DMS114 treated with DMSO at 0.1 percent for 48 hours (cell line): ENCODE results near the gene SLC25A42.
"Not testable (repeated sequence)": the region's sequence is repeated elsewhere in the genome, so short reads cannot be mapped to it uniquely, and the experiment has no call there.

Experiments
- DNase-seq: peaks from one replicate; lab custom pipeline; 2025; ENCODE audit not compliant: unreplicated experiment; lab: John Stamatoyannopoulos, UW

SLC25A42 gene

DNA sequence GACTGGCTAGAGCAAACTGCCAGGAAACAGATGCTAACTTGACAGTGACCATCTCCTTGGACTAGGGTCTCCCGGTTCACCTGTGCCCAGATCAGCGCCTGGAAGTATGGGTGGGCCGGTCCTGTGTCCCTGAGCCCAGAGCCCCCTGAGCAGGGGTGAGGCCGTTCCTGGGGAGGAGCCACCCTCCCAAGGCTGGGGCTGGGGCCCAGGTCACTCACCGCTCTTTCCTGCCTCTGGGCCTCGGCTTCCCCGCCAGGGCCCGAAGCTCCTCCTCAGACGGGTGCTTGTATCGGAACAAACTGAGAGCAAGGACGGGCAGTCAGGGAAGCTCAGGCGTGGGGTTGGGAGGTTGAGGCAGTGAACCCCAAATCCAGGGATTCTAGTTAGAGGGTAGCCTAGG is 69.1 kb downstream of the SLC25A42 start:
- DNase-seq = no peak

DNA sequence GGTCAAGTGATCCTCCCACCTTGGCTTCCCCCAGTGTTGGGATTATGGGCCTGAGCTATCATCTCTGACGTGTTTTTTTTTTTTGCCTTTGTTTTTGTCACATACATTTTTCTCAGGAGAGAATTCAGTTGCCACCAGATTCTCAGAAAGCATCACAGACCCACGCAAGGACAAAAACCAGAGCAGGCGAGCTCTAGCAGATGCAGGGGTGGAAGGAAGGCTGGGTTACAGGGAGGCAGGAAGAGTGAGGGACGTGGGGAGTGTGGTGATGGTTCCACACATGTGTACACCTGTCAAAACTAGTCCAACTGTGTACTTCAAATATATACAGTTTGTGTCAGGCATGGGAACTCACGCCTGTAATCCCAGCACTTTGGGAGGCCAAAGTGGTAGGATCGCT is 70.2 kb downstream of the SLC25A42 start:
- DNase-seq = no peak

DNA sequence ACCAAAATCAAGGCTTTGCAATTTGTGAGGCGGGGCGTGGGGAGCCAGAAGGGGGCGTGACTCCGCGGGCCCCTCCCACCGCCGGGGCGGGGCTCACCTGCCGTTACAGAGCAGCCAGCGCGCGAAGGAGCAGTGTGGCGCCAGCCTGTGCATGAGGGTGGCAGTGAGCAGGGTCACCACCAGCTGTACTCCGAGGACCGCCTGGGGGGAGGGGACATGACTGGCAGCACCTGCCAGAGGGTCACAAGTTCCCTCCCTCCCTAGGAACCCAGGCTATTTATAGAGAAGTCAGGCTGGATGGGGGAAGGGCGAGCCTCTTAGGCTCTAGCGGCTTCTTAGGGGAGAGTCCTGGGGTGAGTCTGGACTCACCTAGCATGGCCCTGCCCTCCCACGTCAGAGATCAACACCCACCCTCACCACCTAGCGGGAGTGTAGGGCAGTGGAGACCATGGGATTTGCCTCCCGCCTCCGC is 70.9 kb downstream of the SLC25A42 start:
- no peak for DNase-seq

DNA sequence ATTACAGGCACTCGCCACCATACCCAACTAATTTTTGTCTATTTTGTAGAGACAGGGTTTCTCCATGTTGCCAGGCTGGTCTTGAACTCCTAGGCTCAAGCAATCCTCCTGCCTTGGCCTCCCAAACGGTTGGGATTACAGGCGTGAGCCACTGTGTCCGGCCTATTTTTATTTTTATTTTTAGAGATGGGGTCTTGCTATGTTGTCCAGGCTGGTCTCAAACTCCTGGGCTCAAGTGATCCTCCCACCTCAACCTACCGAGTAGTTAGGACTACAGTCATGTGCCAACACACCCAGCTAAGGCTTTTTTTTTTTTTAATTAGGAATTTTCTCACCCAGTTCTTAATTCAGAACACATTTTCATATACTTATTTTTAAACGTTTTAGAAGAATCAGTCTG is 71.9 kb downstream of the SLC25A42 start:
- not testable (repeated sequence) for DNase-seq

DNA sequence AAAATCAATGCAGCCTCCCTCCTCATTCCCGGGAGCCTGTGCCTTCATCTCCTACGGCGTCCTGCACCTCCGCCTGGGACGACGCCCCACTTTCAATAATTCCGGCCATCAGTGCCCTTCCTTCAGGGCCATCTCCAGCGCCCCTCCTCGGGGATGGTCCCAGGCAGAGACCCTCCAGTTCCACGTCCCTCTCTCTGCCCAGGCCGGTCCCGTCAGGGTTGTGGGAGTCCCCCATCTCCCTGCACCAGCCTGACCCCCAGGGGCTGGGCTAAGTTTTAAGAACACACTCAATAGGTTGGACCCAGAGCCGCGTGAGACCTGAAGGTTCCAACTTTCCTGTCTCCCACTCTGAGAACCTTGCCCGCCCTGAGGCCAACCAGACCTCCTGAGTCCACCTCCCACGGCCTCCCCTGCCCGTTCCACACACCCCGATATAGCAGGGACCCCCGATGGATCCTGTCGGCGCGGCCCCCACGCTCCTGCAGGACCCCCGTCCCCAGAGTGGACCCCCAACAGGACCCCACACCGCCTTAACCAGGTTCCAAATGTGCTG is 73.8 kb downstream of the SLC25A42 start:
- no peak for DNase-seq

DNA sequence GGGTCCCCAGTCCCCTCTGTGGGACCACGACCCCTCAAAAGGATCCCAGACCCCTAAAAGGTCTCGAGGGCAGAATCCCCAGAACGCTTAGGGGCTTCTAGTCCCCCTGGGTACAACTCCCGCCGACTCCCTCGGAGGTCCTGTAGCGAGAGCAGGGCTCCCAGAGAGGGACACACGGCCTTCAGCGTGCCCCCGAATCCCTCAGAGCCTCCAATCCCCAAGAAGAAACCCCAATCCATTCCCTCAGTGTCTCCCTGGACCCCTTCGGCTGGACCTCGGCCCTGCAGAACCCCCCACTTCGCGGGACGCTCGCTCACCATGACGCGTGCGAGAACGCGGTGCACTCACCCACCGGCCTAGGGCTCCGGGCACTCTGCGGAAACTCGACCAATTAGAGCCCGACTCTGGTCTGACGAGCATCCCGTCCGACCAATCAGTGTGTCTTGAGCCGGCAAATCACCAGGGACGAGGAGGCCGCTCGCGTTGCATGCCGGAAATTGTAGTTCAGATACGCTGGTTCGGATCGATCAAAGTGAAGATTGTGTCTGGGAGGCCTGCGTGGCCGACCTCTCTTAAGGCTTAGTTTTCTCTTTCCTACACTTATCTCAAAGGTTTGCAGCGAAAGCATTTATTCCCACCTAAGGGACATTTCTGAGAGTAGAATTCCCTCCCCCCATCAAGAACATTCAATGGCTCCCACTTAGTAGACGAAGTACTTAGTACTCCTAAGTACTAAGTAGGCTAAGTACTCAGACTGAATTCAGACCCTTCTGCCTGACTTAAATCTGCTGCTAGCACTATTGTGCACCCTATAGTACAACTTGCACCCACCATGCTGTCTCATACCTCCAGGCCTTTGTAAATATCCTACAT is 74.6 kb downstream of the SLC25A42 start, which contains the start of gene TMEM161A:
TSS of gene TMEM161A (minus strand) at position 370 of the 873 bp plus-strand sequence. CDS start at position 320, 50 bp downstream.
- peak; percentile 98 for DNase-seq

DNA sequence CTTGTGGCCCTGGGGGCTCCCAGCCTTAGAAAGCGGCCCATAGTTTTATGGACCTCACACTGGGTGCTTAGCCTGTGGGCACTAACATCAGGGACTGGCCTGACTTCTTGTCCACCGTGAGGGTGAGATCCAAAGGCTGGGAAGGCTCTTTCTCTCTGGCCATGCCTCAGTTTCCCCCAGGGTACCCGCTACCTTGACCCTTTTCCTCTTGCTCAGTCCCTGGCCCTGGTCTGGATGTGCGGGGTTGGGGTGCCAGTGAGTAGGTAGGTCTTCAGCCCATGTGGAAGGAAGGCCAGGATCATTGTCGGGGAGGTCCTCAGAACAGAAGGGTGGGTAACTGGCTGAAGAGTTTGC is 76.1 kb downstream of the SLC25A42 start:
- DNase-seq = no peak

DNA sequence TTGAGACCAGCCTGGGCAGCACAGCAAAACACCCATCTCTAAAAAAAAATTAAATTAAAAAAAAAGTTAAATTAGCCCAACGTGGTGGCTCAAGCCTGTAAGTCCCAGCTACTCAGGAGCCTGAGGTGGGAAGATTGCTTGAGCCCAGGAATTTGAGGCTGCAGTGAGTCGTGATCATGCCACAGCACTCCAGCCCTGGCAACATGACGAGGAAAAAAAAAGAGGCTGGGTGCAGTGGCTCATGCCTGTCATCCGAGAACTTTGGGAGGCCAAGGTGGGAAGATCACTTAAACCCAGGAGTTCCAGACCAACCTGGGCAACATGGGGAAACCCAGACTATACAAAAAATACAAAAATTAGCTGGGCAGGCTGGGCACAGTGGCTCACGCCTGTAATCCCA is 76.7 kb downstream of the SLC25A42 start:
- no peak for DNase-seq

DNA sequence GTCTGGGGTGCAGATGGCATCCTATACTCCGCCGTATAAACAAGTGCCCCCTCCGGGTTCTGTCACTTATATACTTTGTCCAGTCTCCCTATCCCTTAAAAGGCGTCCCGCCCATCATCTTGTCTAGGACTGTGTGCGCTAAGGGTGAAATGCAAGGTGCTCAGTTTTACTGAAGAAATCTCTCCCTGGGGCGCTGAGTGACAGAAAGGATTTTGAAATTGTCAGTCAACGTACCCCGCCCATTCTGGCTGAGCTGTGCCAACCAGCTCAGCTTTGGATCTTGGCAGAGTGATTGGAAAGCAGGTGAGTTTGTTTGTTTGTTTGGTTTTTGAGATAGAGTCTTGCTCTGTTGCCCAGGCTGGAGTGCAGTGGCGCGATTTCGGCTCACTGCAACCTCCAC is 78.6 kb downstream of the SLC25A42 start:
- no peak for DNase-seq

DNA sequence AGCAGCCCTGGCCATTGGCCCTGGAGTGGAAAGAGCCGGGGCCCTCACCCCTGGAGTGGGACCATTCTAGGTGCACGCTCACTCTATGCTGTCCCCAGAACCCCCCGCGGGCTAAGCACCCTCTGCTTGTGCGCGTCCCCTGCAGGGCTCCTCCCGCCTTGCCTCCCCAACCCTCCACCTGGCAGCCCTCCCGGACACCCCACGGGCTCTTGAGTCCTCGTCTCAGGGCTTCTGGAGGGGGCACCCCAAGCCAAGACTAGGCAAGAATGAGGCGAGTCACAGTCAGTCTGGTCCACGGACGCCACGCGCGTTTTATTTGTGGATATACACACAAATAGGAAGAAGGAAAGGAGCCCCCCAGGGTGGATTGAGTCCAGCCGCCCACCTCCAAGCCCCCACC is 81.5 kb downstream of the SLC25A42 start:
- no peak for DNase-seq

DNA sequence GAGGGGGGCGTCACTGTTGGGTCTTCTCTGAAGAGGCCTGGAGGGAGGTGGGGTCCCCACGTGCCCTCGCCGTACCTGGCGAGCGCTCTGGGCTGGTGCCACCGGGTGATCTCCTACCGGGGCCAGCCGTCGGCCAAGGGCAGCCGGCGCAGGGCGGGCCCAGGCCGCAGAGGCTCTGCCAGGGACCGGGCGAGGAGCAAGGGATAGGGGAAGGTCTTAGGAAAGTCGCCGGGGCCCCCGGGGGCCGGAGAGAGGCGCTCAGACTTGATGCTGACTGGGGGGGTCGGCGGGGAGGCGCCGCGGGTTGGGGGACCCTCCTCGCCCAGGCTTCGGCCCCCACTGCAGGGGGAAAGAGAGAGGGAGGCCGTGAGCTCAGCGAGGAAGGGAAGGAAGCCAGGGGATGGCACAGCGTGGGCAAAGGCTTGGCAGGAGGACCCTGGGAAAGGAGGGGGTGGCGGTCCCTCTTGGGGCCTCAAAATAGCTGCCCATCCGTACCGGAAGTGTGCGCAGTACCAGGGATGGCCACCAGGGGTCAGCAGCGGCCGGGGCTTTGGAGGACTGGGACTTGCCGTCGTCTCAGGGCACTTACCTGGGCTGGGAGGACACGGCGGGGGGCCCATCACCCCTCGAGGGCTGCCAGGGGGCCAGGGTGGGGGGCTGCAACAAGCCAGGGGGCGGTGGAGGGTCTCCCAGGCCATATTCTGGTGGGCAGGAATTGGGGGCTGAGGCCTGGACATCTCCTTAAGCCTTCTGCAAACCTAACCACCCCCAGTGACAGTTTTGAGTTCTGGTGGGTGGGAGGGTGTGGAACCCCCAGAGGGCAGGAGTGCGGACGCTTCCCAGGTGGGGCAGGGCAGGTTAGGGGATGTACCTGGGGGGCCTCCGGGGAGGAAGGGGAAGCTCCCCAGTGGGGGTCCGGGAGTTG is 82.2 kb downstream of the SLC25A42 start:
- DNase-seq = peak; percentile 38

DNA sequence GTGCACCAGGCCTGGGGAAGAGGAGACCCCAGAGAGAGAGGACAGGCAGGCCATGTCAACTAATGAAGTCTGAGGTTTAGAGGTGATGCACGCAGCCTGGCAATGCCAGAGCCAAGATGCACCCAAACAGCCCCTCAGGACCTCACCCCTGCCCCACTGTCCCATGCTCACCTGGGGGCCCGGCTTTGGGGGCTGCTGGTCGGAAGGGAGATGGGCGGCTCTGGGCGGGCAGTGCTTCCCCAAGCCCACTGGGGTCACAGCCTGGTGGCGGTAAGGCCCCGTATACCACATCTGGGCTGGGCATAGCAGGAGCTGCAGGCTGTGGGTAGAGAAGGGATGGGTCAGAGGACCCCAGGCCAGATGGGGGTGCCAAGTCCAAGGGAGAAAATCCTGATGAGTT is 83.1 kb downstream of the SLC25A42 start:
- DNase-seq = no peak

DNA sequence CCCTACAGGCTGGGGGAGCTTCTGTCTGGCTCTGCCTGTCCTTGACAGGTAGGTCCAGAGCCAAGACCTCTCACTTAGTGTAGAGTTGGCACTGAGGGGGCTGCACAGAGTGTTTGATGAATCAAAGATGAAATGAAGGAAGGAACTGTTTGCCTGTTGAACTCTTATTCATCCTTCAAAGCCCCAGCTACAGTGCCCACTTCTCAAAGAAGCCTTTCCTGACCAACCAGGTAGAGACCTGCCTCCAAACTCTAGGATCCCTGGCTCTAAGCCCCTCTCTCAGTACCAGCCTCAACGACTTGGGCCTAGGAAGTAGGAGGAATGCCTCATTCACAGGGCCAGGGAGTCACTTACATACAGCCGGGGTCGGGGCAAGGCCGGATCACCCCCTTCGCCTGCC is 83.5 kb downstream of the SLC25A42 start:
- DNase-seq = no peak

DNA sequence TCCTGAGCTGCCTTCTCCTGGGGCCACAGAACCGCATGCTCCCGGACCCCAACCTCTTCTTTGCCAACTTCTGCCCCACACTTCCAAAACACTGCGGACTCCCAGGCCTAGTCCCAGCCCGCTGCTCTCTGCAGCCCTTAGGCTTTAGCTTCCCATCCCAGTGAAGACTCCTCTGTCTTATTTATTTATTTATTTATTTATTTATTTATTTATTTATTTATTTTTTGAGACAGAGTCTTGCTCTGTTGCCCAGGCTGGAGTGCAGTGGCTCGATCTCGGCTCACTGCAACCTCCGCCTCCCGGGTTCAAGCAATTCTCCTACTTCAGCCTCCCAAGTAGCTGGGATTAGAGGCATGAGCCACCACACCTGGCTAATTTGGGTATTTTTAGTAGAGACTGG is 84.7 kb downstream of the SLC25A42 start:
- not testable (repeated sequence) for DNase-seq

DNA sequence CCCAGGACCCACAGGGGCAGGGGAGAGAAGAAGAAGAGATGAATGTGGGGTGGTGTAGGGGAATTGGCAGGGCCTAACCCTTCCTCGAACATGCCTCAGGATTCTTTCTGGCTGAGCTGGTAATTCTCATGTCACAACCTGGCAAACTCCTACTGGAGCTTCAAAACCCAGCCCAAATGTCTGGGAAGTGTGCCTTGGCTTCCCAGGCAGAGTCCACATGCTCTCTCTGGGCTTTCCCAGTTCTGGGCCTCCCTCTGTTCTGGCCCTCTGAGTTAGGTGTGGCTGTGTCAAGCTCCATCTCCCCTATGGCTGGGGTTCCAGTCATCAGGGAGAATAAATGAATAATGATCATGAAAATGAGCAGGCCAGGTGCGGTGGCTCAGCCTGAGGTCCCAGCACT is 85.6 kb downstream of the SLC25A42 start:
- no peak for DNase-seq

DNA sequence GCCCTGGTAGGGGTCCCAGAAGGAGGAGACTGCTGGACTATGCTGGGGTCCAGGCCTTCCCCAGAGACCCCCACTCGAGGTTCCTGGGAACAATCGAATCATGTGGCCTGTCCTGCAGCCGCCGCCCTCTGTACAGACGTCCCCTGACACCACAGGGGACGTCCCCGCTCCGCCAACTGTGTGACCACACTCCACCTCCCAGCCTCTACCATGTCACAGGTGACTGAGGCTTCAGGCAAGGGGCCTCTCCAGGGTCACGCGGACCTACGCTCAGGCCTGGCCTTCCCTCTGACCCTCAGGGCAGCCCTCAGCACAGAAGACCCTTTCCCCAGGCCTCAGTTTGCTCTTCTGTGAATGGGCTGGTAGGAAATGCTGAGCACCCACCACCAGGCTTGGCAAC is 87.6 kb downstream of the SLC25A42 start:
- no peak for DNase-seq

DNA sequence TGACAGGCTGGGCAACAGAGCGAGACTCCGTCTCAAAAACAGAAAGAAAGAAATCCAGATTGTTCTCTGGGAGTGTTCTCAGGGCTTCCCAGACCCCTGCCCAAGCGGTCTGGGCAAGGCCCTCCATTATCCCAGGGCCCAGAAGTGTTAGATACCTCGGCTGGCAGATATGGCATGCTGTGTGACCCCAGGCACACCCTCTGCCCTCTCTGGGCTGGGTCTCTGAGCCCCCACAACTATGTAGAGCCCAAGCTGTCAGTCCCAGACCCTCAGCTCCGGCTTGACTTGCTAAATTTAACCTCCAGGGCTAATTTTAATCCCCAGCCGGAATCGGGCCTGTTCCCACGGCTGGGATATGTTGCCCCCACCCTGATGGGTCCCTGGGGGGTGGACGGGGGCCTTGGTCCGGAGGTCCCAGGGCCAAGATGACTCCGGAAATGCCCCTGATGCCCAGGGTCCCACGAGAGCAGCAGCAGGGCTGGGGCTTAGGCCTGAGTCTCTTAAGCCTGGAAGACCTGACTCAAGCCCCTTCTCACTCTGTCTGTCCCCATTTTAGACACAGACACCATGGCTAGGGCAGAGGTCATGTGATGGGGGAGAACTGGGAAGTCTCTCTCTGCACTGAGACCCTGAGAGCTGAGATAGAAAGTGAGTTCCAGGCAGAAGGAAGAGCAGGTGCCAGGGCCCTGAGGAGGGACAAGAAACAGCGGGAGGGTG is 89.0 kb downstream of the SLC25A42 start:
- no peak for DNase-seq

DNA sequence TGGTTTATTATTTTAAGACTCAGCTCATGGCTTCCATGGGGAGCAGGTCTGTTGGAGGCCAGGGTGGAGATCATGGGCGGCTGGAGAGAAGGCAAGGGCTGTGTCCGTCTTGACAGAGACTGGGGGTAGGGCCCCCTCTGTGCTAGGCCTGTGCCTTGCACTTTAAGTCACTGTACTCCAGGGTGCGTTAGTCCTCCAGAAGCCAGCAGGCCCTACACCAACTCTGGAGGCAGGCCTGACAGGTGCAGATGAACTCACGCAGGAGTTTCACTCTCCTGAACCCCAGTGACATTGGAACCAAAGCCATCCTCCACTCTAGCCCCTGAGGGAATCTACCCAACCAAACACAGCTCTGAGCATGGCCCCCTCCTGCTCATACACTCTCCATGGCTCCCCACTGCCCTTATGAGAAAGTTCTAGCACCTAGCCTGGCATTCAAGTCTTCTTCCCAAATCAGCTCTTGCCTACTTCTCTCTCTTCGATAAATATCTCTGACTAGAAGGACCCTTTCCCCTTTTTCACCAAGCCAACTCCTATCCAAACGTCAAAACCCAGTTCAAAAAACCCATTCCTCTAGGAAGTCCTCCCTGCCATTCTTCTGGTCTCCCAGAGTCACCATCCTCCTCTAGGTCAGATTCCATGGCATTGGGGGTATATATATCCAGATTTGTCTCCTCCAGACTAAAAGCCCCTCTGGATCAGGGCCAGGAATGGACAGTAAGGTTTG is 91.1 kb downstream of the SLC25A42 start:
- DNase-seq = no peak

DNA sequence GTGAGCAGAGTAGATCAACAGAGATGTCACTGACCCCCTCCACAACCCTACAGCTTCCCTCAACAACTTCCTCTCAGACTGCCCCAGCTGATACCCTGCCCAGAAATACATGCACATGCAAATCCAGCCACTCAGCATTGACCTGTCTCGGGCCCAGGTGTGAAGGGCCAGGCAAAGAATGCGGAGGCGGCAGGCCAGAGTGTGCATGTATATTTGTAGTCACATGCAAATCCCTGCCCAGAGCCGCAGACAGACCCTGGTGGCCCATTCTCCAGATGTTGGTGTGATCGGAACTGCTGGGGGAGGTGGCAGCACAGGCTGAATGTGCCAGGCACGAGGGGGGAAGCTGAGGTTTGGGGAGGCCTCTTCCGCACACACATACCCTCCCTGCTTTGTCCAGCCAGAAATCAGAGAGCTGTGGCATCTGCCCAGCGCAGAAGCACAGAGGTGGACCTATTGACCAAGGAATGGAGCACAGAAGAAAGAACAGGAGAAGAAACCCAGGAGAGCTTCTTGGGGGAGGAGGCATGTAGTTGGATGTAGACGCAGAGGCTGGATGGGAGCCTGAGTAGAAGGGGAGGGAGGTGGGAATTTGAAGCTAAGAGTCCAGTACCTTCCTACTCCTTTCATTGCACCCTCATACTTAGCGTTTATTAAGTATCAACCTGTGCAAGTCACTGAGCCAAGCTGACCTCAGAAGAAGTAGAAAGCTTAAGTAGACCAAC is 91.9 kb downstream of the SLC25A42 start:
- DNase-seq = no peak

DNA sequence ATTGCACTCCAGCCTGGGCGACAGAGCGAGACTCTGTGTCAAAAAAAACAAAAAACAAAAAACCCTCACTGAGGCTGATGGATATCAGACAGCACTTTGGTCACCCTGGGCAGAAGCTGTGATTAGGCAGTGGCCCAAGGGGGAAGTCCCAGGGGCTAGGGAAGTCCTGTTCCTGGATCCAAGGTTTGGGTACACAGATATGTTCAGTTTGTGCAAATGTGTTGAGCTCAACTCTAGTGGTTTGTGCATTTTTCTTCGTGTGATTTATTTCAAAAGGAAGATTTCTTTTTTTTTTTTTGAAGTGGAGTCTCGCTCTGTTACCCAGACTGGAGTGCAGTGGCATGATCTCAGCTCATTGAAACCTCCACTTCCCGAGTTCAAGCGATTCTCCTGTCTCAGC is 94.0 kb downstream of the SLC25A42 start:
- no peak for DNase-seq
